ENCODE data around the gene HSD11B1.

GRCh38 chr1:209727785-209728184 lies 23.1 kb downstream of the HSD11B1 start:
- no peak for TF ChIP-seq CTCF (IDR thresholded peaks at IDR 0.05; ENCODE audit: borderline replicate concordance, extremely low read depth, low read length, poor library complexity, severe bottlenecking)
- TF ChIP-seq EZH2 (IDR thresholded peaks at IDR 0.05; ENCODE audit: borderline replicate concordance, low read depth, low read length, severe bottlenecking) = no peak

Data from DND-41 (cell line).